D721Med (cell line): ENCODE data around the gene NOP56.

Source experiments
- DNase-seq: peaks from one replicate; pipeline ENCODE4 v3.0.0; 2011; ENCODE audit warnings: low spot score; ENCODE audit not compliant: insufficient read length
- FAIRE-seq: peaks from 2 replicates; lab custom pipeline; 2011; peaks lifted over from hg19 to GRCh38; lab: Jason Lieb, UNC
- TF ChIP-seq, protein P1 (sequence below): IDR thresholded peaks from 2 replicates; pipeline ENCODE4 v1.5.1; 2012; ENCODE audit warnings: mild to moderate bottlenecking, control low read depth; ENCODE audit not compliant: insufficient read depth; ENCODE audit errors: missing control alignments

Gene NOP56

DNA sequence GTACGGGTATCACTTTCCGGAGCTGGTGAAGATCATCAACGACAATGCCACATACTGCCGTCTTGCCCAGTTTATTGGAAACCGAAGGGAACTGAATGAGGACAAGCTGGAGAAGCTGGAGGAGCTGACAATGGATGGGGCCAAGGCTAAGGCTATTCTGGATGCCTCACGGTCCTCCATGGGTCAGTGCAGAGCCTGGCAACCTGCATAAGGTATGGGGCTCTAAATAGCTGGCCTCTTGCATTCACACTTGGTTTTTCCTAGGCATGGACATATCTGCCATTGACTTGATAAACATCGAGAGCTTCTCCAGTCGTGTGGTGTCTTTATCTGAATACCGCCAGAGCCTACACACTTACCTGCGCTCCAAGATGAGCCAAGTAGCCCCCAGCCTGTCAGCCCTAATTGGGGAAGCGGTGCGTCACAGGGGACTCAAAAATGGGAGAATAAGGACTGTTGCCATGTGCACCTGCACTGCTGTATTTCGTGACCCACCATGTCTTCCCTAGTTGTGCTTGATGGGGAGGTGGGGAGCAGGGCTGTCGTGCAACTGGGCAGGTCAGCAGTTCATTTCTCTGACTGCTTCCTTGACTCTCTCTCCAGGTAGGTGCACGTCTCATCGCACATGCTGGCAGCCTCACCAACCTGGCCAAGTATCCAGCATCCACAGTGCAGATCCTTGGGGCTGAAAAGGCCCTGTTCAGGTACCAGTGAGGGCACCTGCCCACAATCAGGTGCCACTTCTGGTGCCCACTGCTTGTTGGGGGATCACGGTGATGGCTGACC, 3.1 kb downstream of the NOP56 start:
- DNase-seq, result no peak
- no peak for FAIRE-seq
- TF ChIP-seq, protein P1, sequence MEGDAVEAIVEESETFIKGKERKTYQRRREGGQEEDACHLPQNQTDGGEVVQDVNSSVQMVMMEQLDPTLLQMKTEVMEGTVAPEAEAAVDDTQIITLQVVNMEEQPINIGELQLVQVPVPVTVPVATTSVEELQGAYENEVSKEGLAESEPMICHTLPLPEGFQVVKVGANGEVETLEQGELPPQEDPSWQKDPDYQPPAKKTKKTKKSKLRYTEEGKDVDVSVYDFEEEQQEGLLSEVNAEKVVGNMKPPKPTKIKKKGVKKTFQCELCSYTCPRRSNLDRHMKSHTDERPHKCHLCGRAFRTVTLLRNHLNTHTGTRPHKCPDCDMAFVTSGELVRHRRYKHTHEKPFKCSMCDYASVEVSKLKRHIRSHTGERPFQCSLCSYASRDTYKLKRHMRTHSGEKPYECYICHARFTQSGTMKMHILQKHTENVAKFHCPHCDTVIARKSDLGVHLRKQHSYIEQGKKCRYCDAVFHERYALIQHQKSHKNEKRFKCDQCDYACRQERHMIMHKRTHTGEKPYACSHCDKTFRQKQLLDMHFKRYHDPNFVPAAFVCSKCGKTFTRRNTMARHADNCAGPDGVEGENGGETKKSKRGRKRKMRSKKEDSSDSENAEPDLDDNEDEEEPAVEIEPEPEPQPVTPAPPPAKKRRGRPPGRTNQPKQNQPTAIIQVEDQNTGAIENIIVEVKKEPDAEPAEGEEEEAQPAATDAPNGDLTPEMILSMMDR, result no peak

DNA sequence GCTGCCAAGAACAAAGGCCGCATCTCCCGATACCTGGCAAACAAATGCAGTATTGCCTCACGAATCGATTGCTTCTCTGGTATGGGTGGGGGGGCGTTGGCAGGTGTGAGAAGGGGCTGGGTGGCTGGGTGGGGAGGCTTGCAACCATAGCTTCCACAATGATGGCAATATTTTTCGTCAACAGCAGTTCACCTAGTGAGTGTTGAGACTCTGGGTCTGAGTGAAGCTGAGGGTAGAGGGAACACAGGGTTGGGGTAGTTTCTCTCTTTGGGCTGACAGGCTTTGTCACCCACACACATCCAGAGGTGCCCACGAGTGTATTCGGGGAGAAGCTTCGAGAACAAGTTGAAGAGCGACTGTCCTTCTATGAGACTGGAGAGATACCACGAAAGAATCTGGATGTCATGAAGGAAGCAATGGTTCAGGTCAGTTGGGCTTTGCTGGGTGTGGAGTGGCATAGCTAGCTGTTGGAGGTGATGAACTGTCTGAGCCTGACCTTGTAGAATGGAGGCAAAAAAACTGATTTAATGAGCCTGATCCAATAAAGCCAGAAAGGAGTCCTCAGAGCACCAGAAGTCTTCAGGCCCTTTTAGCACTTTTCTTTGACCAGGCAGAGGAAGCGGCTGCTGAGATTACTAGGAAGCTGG, 4.2 kb downstream of the NOP56 start:
- DNase-seq (no peak), FAIRE-seq (no peak)
- TF ChIP-seq, protein P1, result no peak

DNA sequence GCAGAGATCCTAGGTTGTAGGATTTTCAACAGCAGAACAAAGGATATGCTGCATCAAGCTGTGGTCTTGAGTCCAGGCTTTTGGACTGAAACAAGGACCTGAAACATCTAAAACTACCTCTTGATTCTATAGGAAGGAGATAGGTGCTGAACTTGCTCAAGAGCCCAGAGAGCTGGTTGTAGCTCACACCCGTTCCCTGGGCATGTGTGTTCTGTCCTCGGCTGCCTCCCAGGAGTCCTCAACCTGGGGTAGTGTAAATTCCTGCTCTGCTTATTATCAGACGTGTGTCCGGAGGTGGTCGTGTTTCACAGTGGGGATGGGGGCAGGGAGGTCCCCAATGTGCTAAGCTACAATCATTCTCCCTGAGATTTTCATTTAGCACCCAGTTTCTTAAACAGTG, 4.8 kb downstream of the NOP56 start:
- FAIRE-seq, result no peak
- DNase-seq, result no peak
- TF ChIP-seq, protein P1, result no peak

DNA sequence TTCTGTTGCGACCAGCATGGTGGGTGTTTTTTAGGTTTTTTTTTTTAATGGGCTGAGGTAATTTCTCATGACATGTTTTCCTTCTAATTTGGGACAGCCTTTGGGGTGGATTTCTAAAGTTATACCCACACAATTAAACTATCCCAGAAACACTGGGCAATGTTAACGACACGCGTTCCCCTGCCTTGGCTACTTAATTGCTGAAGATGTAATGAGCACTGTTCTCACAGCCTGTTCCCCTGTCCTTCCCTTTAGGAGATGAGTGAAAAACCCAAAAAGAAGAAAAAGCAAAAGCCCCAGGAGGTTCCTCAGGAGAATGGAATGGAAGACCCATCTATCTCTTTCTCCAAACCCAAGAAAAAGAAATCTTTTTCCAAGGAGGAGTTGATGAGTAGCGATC, 5.2 kb downstream of the NOP56 start:
- DNase-seq (no peak), FAIRE-seq (no peak)
- TF ChIP-seq, protein P1, result no peak

DNA sequence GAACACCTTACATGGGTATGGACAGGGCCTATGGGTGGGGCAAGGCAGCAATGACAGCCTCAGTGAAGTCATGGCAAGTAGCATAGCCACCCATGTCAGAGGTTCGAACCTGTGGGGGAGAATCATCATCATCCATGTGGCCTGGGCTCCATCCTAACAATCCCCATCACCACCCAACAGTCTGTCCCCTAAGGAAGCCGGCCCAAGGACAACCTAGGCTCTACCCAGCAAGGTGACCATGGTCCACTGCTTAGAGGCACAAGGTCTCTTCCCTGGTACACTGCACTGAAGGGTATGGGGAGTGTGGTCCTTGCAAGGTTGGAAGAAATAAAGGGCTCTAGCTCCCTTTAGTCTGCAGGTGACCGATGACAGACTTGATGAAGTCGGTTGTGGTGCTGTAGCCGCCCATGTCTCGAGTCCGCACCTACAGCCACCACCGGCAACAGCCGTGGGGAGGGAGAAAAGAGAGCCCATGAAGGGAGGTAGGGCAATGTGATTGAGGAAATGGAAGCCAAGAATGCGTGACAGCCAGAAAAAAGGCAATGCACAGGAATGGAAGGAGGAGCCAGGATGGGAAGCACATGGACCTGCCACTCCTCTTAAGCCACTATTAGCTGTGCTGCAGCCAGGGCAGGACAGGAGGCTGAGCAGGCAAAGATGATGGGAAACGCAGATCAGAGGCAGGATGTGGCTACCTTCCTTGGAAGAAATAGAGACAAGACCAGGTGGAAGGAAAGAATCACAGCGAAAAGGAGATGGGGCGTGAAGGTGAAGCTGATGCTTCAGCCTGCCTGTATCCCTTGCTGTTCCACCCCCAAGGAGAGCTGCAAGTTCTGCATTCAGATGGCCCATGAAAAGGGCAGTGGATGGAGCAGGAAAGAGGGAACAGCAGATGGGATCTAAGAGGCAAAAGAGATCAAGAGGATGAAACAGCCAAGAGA, 6.3 kb downstream of the NOP56 start:
- no peak for DNase-seq
- FAIRE-seq, result no peak
- TF ChIP-seq, protein P1, result no peak

DNA sequence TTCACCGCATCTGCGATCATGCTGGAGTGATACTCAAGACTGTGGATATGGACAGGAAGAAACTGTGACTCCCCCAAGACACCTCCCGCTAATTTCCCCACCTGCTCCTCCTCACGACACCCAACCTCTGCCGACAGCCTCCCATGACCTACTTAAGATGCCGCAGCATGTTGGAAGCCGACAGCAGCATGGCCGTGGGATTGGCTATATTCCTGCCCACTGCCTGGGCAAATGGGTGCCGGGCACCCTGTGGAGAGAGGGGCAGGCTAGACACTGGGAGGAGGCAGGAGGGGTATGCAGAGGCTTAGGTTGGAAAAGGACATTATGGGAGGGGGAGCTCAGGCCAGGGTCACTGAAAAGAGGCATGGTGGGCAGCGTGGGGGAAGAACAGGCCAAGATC, 7.1 kb downstream of the NOP56 start:
- TF ChIP-seq, protein P1, result no peak
- DNase-seq, result no peak
- FAIRE-seq, result no peak
